ENCODE measurements around the gene PRDM5. TPM values are rescaled to one million over a fixed set of nuclear protein-coding genes. Genes with fewer than 3 reads are reported as not detected.

PRDM5 gene
- total RNA-seq = 3.9 and 4.9 TPM in 2 replicates

GRCh38 chr4:120922381-120923206, at the start of gene PRDM5:
PRDM5 (minus strand) TSS chr4:120922726; CDS start chr4:120922608, 118 bp downstream.

Other genes starting within 250 kb of the PRDM5 start
- gene NDNF, start 149.8 kb upstream of the PRDM5 start, total RNA-seq = 1.6 TPM in 1 of 2 replicates, not detected in the other
- 0.51 TPM in 1 of 2 replicates, not detected in the other for gene TNIP3, start 241.6 kb upstream of the PRDM5 start, total RNA-seq

Measured in mesangial cell (primary cell).